NCI-H2107 (cell line): ENCODE data around the gene C5.

ENCODE experiments used
- DNase-seq: peaks from one replicate; lab custom pipeline; 2025; lab: John Stamatoyannopoulos, UW

C5 gene

GRCh38 chr9:120941046-120941770 lies 108.9 kb downstream of the C5 start:
- DNase-seq, result no peak

- DNase-seq, result no peak
Measured at GRCh38 chr9:120940573-120940972, 109.5 kb downstream of the C5 start.

- no peak for DNase-seq
Measured at GRCh38 chr9:120938851-120939250, 111.2 kb downstream of the C5 start.

GRCh38 chr9:120937596-120937995 lies 112.5 kb downstream of the C5 start:
- DNase-seq, result no peak

GRCh38 chr9:120937127-120937526 lies 112.9 kb downstream of the C5 start:
- DNase-seq, result no peak

- DNase-seq, result no peak
Measured at GRCh38 chr9:120936764-120937122, 113.3 kb downstream of the C5 start.

GRCh38 chr9:120936011-120936763 lies 113.9 kb downstream of the C5 start:
- peak; percentile 55 for DNase-seq

GRCh38 chr9:120935383-120935857 lies 114.7 kb downstream of the C5 start:
- DNase-seq, result peak; percentile 83

- no peak for DNase-seq
Measured at GRCh38 chr9:120934281-120934680, 115.8 kb downstream of the C5 start.

GRCh38 chr9:120933310-120934055 lies 116.6 kb downstream of the C5 start:
- DNase-seq, result no peak

GRCh38 chr9:120932086-120932823 lies 117.8 kb downstream of the C5 start:
- DNase-seq, result no peak

- DNase-seq, result no peak
Measured at GRCh38 chr9:120931231-120932085, 118.6 kb downstream of the C5 start.

- DNase-seq, result no peak
Measured at GRCh38 chr9:120929229-120929791, 120.8 kb downstream of the C5 start.

- DNase-seq, result peak; percentile 15
Measured at GRCh38 chr9:120928483-120929228, 121.4 kb downstream of the C5 start.

GRCh38 chr9:120928015-120928482 lies 122.0 kb downstream of the C5 start:
- no peak for DNase-seq

- no peak for DNase-seq
Measured at GRCh38 chr9:120927269-120928014, 122.6 kb downstream of the C5 start.

GRCh38 chr9:120926397-120926928 lies 123.6 kb downstream of the C5 start, which contains the start of gene TRAF1:
TSS of gene TRAF1 (minus strand) at chr9:120926796. CDS start at chr9:120926075, 721 bp downstream.
- no peak for DNase-seq

GRCh38 chr9:120925535-120926396 lies 124.3 kb downstream of the C5 start:
- DNase-seq, result no peak
